HepG2 (cell line): Measurements from ENCODE around the gene FBXO7. TPM values are rescaled to one million over a fixed set of nuclear protein-coding genes. Genes with fewer than 3 reads are reported as not detected.

Experiments
- GPN1 ChIP-seq: sonication (generic); formaldehyde crosslinking; IDR thresholded peaks from 2 replicates; pipeline ENCODE4 v1.5.1; 2020; ENCODE audit warnings: missing genetic modification reagents, borderline replicate concordance
- HOXA7 ChIP-seq: sonication (generic); formaldehyde crosslinking; IDR thresholded peaks from 2 replicates; pipeline ENCODE4 v1.8.1; 2022; ENCODE audit warnings: mild to moderate bottlenecking, missing genetic modification reagents, moderate library complexity
- MAFG ChIP-seq: sonication (generic); formaldehyde crosslinking; IDR thresholded peaks from 2 replicates; pipeline ENCODE4 v1.5.1; 2020; ENCODE audit warnings: mild to moderate bottlenecking, missing genetic modification reagents
- MBD4 ChIP-seq: IDR thresholded peaks from 2 replicates; pipeline ENCODE4 v1.6.1; 2012; ENCODE audit warnings: low read length, inconsistent platforms, borderline replicate concordance
- NFIC ChIP-seq: IDR thresholded peaks from 2 replicates; pipeline ENCODE4 v1.6.1; 2012; ENCODE audit warnings: mild to moderate bottlenecking, low read length, inconsistent platforms
- ZBTB21 ChIP-seq: sonication (generic); formaldehyde crosslinking; IDR thresholded peaks from 2 replicates; pipeline ENCODE4 v1.4.0; 2020; ENCODE audit warnings: missing genetic modification reagents
- ZNF343 ChIP-seq: sonication (generic); formaldehyde crosslinking; IDR thresholded peaks from 2 replicates; pipeline ENCODE4 v1.4.0; 2020; ENCODE audit warnings: mild to moderate bottlenecking, missing genetic modification reagents
- ZNF44 ChIP-seq: sonication (generic); formaldehyde crosslinking; IDR thresholded peaks from 2 replicates; pipeline ENCODE4 v1.5.1; 2020; ENCODE audit warnings: mild to moderate bottlenecking, missing genetic modification reagents
- ZNF530 ChIP-seq: sonication (generic); formaldehyde crosslinking; IDR thresholded peaks from 2 replicates; pipeline ENCODE4 v1.5.0; 2020; ENCODE audit warnings: low read depth, mild to moderate bottlenecking, missing genetic modification reagents
- ZNF549 ChIP-seq: sonication (generic); formaldehyde crosslinking; IDR thresholded peaks from 2 replicates; pipeline ENCODE4 v1.5.0; 2020; ENCODE audit warnings: missing genetic modification reagents
- ZNF674 ChIP-seq: sonication (generic); formaldehyde crosslinking; IDR thresholded peaks from 2 replicates; pipeline ENCODE4 v1.5.0; 2020; ENCODE audit warnings: low read depth, mild to moderate bottlenecking, missing genetic modification reagents
- ZNF709 ChIP-seq: sonication (generic); formaldehyde crosslinking; IDR thresholded peaks from 2 replicates; pipeline ENCODE4 v1.5.0; 2020; ENCODE audit warnings: mild to moderate bottlenecking, missing genetic modification reagents
- ZNF766 ChIP-seq: sonication (generic); formaldehyde crosslinking; IDR thresholded peaks from 2 replicates; pipeline ENCODE4 v1.5.0; 2020; ENCODE audit warnings: missing genetic modification reagents, borderline replicate concordance
- ZNF839 ChIP-seq: sonication (generic); formaldehyde crosslinking; IDR thresholded peaks from 2 replicates; pipeline ENCODE4 v1.4.0; 2020; ENCODE audit warnings: missing genetic modification reagents, mild to moderate bottlenecking, borderline replicate concordance
- ZSCAN12 ChIP-seq: sonication (generic); formaldehyde crosslinking; IDR thresholded peaks from 2 replicates; pipeline ENCODE4 v1.9.0; 2021; ENCODE audit warnings: mild to moderate bottlenecking, missing genetic modification reagents
- polyA plus RNA-seq, 8 experiments: library from polyadenylated mRNA; depleted of rRNA in 3 of 8; stranded (reverse) in 7 of 8; unstranded in 1 of 8; fragments of >200 nt; fragmentation: Illumina TruSeq in 4 of 8; extraction: Trizol in 4 of 8; gene quantifications; 2 replicates each; pipeline versions ENCODE4 v1.2.1 to v1.2.3, GENCODE V29; 2011 to 2016; ENCODE audit warnings: low read depth in 4 of 8, missing spikeins in 1 of 8, mixed read lengths in 1 of 8; ENCODE audit not compliant: insufficient read depth in 1 of 8
- total RNA-seq, 5 experiments: library from RNA; depleted of rRNA; stranded (reverse); fragments of >200 nt; fragmentation: Illumina TruSeq; extraction: Trizol; gene quantifications; 2 replicates each; pipeline ENCODE4 v1.2.3, GENCODE V29; 2016; ENCODE audit warnings: low read depth in 1 of 5
- TF ChIP-seq, protein P1 (sequence below): sonication (generic); formaldehyde crosslinking; IDR thresholded peaks from 2 replicates; pipeline ENCODE4 v1.8.1; 2023; ENCODE audit warnings: missing genetic modification reagents, inconsistent platforms, borderline replicate concordance
- TF ChIP-seq, protein P2 (sequence below): sonication (generic); formaldehyde crosslinking; IDR thresholded peaks from 2 replicates; pipeline ENCODE4 v1.4.0; 2020; ENCODE audit warnings: missing genetic modification reagents
- TF ChIP-seq, protein P3 (sequence below): fragments of 450-650 bp; IDR thresholded peaks from 2 replicates; pipeline ENCODE4 v1.6.1; 2016
- TF ChIP-seq, protein P4 (sequence below): sonication (generic); formaldehyde crosslinking; IDR thresholded peaks from 2 replicates; pipeline ENCODE4 v1.8.0; 2022; ENCODE audit warnings: missing genetic modification reagents, mild to moderate bottlenecking, borderline replicate concordance
- TF ChIP-seq, protein P5 (sequence below): sonication (generic); formaldehyde crosslinking; IDR thresholded peaks from 2 replicates; pipeline ENCODE4 v1.4.0; 2020; ENCODE audit warnings: mild to moderate bottlenecking, missing genetic modification reagents
- TF ChIP-seq, protein P6 (sequence below): IDR thresholded peaks from 2 replicates; pipeline ENCODE4 v1.6.1; 2016; ENCODE audit warnings: control low read depth

FBXO7 gene
- total and polyA plus RNA-seq, 2 of the 13 experiments (the other 11 are each of a cell fraction or from before 2014, with no cell fraction given): 105 to 172 TPM

DNA sequence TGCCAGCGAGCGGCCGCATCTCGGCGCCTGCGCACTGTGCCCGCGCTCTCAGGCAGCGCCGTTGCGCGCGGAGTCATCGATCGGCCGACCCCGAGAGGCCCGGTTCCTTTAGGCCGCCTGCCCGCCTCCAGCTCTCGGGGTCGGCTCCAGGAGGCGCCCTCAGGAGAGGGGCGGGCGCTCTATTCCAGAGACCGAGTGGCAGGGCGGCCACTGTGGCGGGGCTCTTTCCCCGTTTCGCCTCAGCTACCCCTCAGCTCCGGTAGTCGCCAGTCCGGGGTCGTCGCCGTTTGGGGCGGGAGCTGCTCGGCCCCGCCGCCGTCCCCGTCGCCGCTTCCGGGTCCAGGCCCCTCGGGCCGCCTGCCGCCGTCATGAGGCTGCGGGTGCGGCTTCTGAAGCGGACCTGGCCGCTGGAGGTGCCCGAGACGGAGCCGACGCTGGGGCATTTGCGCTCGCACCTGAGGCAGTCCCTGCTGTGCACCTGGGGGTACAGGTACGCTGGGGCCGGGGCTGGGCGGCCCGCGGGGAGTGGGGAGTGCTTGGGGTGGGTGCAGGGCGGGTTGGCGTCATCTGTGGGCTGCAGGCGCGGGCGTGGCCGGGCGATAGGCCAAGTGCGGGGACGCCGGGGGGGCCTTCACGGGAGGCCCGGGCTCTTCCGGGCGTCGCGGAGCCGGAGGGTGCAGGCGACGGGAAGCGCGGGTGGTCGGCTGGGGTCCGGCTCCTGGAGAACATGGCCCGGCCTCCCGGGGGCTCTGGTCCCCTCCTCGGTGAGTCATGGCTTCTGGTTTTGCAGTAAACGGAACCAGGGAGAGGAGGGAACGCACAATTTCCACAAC lies at the start of gene FBXO7 (continued):
- no peak for TF ChIP-seq MAFG
- TF ChIP-seq, protein P1, sequence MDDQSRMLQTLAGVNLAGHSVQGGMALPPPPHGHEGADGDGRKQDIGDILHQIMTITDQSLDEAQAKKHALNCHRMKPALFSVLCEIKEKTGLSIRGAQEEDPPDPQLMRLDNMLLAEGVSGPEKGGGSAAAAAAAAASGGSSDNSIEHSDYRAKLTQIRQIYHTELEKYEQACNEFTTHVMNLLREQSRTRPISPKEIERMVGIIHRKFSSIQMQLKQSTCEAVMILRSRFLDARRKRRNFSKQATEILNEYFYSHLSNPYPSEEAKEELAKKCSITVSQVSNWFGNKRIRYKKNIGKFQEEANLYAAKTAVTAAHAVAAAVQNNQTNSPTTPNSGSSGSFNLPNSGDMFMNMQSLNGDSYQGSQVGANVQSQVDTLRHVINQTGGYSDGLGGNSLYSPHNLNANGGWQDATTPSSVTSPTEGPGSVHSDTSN (CRISPR knock-in tag): no peak
- TF ChIP-seq, protein P2, sequence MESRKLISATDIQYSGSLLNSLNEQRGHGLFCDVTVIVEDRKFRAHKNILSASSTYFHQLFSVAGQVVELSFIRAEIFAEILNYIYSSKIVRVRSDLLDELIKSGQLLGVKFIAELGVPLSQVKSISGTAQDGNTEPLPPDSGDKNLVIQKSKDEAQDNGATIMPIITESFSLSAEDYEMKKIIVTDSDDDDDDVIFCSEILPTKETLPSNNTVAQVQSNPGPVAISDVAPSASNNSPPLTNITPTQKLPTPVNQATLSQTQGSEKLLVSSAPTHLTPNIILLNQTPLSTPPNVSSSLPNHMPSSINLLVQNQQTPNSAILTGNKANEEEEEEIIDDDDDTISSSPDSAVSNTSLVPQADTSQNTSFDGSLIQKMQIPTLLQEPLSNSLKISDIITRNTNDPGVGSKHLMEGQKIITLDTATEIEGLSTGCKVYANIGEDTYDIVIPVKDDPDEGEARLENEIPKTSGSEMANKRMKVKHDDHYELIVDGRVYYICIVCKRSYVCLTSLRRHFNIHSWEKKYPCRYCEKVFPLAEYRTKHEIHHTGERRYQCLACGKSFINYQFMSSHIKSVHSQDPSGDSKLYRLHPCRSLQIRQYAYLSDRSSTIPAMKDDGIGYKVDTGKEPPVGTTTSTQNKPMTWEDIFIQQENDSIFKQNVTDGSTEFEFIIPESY (CRISPR knock-in tag): no peak
- no peak for TF ChIP-seq GPN1 (CRISPR knock-in tag)
- TF ChIP-seq ZNF766 (CRISPR knock-in tag): peak; percentile 88; the same call in 1 of the 2 replicates
- TF ChIP-seq ZNF44 (CRISPR knock-in tag): peak; percentile 53; the same call in 1 of the 2 replicates
- TF ChIP-seq ZNF343 (CRISPR knock-in tag): peak; percentile 72; the same call in 1 of the 2 replicates
- TF ChIP-seq ZSCAN12 (CRISPR knock-in tag): no peak; the same call in none of the 2 replicates
- no peak for TF ChIP-seq MBD4
- TF ChIP-seq ZNF709 (CRISPR knock-in tag): no peak
- no peak for TF ChIP-seq ZNF549 (CRISPR knock-in tag)
- TF ChIP-seq, protein P3, sequence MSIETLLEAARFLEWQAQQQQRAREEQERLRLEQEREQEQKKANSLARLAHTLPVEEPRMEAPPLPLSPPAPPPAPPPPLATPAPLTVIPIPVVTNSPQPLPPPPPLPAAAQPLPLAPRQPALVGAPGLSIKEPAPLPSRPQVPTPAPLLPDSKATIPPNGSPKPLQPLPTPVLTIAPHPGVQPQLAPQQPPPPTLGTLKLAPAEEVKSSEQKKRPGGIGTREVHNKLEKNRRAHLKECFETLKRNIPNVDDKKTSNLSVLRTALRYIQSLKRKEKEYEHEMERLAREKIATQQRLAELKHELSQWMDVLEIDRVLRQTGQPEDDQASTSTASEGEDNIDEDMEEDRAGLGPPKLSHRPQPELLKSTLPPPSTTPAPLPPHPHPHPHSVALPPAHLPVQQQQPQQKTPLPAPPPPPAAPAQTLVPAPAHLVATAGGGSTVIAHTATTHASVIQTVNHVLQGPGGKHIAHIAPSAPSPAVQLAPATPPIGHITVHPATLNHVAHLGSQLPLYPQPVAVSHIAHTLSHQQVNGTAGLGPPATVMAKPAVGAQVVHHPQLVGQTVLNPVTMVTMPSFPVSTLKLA: no peak
- no peak for TF ChIP-seq ZNF839 (CRISPR knock-in tag)
- no peak for TF ChIP-seq ZNF530 (CRISPR knock-in tag)
- TF ChIP-seq NFIC: no peak
- peak; percentile 46; the same call in 1 of the 2 replicates for TF ChIP-seq ZNF674 (CRISPR knock-in tag)
- TF ChIP-seq, protein P4, sequence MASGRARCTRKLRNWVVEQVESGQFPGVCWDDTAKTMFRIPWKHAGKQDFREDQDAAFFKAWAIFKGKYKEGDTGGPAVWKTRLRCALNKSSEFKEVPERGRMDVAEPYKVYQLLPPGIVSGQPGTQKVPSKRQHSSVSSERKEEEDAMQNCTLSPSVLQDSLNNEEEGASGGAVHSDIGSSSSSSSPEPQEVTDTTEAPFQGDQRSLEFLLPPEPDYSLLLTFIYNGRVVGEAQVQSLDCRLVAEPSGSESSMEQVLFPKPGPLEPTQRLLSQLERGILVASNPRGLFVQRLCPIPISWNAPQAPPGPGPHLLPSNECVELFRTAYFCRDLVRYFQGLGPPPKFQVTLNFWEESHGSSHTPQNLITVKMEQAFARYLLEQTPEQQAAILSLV (CRISPR knock-in tag): no peak
- TF ChIP-seq, protein P5, sequence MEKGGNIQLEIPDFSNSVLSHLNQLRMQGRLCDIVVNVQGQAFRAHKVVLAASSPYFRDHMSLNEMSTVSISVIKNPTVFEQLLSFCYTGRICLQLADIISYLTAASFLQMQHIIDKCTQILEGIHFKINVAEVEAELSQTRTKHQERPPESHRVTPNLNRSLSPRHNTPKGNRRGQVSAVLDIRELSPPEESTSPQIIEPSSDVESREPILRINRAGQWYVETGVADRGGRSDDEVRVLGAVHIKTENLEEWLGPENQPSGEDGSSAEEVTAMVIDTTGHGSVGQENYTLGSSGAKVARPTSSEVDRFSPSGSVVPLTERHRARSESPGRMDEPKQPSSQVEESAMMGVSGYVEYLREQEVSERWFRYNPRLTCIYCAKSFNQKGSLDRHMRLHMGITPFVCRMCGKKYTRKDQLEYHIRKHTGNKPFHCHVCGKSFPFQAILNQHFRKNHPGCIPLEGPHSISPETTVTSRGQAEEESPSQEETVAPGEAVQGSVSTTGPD (CRISPR knock-in tag): no peak
- TF ChIP-seq ZBTB21 (CRISPR knock-in tag): no peak
- TF ChIP-seq, protein P6, sequence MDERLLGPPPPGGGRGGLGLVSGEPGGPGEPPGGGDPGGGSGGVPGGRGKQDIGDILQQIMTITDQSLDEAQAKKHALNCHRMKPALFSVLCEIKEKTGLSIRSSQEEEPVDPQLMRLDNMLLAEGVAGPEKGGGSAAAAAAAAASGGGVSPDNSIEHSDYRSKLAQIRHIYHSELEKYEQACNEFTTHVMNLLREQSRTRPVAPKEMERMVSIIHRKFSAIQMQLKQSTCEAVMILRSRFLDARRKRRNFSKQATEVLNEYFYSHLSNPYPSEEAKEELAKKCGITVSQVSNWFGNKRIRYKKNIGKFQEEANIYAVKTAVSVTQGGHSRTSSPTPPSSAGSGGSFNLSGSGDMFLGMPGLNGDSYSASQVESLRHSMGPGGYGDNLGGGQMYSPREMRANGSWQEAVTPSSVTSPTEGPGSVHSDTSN (CRISPR knock-in tag): no peak
- no peak for TF ChIP-seq HOXA7
